Keratinocyte (primary cell): Measurements from ENCODE around the gene TRMT61A. TPM values are rescaled to one million over a fixed set of nuclear protein-coding genes. Genes with fewer than 3 reads are reported as not detected.

Source experiments
- DNase-seq: peaks from one replicate; pipeline ENCODE4 v3.0.0-alpha.2; 2011; ENCODE audit warnings: low read depth, missing footprints, low spot score
- FAIRE-seq: peaks from 2 replicates; lab custom pipeline; 2011; peaks lifted over from hg19 to GRCh38; lab: Jason Lieb, UNC
- H2AFZ ChIP-seq: 2 replicates; pipeline ENCODE4 v1.6.0; 2012; ENCODE audit warnings: low read length, control low read depth, inconsistent platforms; ENCODE audit not compliant: control insufficient read depth
- H3K27ac ChIP-seq: 2 replicates; pipeline ENCODE4 v1.5.1; 2011; ENCODE audit warnings: low read length; ENCODE audit not compliant: control insufficient read depth, insufficient read depth
- H3K27me3 ChIP-seq: 3 replicates; pipeline ENCODE4 v1.6.0; 2011; ENCODE audit warnings: low read length; ENCODE audit not compliant: control insufficient read depth, insufficient read depth; ENCODE audit errors: extremely low read depth
- H3K36me3 ChIP-seq, 2 experiments: 2 replicates in 1 of 2; 3 replicates in 1 of 2; pipeline ENCODE4 v1.5.1; 2011; ENCODE audit warnings: low read length in 2 of 2, mild to moderate bottlenecking in 1 of 2; ENCODE audit not compliant: control insufficient read depth in 2 of 2, insufficient read depth in 2 of 2; ENCODE audit errors: extremely low read depth in 1 of 2
- H3K4me1 ChIP-seq: 3 replicates; pipeline ENCODE4 v1.5.1; 2011; ENCODE audit warnings: low read length; ENCODE audit not compliant: control insufficient read depth, insufficient read depth; ENCODE audit errors: extremely low read depth
- H3K4me2 ChIP-seq: 3 replicates; pipeline ENCODE4 v1.6.0; 2011; ENCODE audit warnings: low read depth, low read length; ENCODE audit not compliant: control insufficient read depth, insufficient read depth; ENCODE audit errors: extremely low read depth
- H3K4me3 ChIP-seq, 3 experiments: fragments of 200-600 bp in 1 of 3; sonication (generic) in 1 of 3; 2 replicates in 2 of 3; 3 replicates in 1 of 3; pipeline ENCODE4 v1.5.1; 2011 to 2016; ENCODE audit warnings: low read length in 3 of 3, mild to moderate bottlenecking in 3 of 3, control low read depth in 2 of 3, inconsistent platforms in 1 of 3, low read depth in 1 of 3, mixed read lengths in 1 of 3, mixed run types in 1 of 3, moderate library complexity in 1 of 3; ENCODE audit not compliant: control insufficient read depth in 2 of 3, insufficient read depth in 2 of 3; ENCODE audit errors: extremely low read depth in 1 of 3
- H3K79me2 ChIP-seq: 2 replicates; pipeline ENCODE4 v1.6.0; 2012; ENCODE audit warnings: low read length; ENCODE audit not compliant: control insufficient read depth, insufficient read depth
- H3K9ac ChIP-seq: 3 replicates; pipeline ENCODE4 v1.6.0; 2011; ENCODE audit warnings: low read length; ENCODE audit not compliant: control insufficient read depth, insufficient read depth; ENCODE audit errors: extremely low read depth
- H3K9me1 ChIP-seq: 3 replicates; pipeline ENCODE4 v1.6.0; 2011; ENCODE audit warnings: low read length; ENCODE audit not compliant: control insufficient read depth, insufficient read depth; ENCODE audit errors: extremely low read depth
- H3K9me3 ChIP-seq: 2 replicates; pipeline ENCODE4 v1.5.1; 2012; ENCODE audit warnings: low read depth, low read length; ENCODE audit not compliant: control insufficient read depth
- H4K20me1 ChIP-seq: 3 replicates; pipeline ENCODE4 v1.6.0; 2011; ENCODE audit warnings: low read length; ENCODE audit not compliant: control insufficient read depth, insufficient read depth; ENCODE audit errors: extremely low read depth
- CTCF ChIP-seq, 3 experiments: IDR thresholded peaks in 1 of 3; conservative IDR thresholded peaks in 1 of 3; optimal IDR thresholded peaks in 1 of 3; 2 replicates in 2 of 3; 3 replicates in 1 of 3; pipeline versions ENCODE3 to v1.5.1; 2011; ENCODE audit warnings: low read length in 3 of 3, mild to moderate bottlenecking in 3 of 3, moderate library complexity in 2 of 3, control low read depth in 1 of 3, inconsistent platforms in 1 of 3; ENCODE audit not compliant: insufficient read depth in 2 of 3; ENCODE audit errors: extremely low read depth in 1 of 3
- EZH2 ChIP-seq: IDR thresholded peaks from one replicate; pipeline ENCODE4 v1.6.1; 2012; ENCODE audit warnings: inconsistent platforms, mild to moderate bottlenecking, low read length, moderate library complexity
- dilution Hi-C: fragments of 300-500 bp; cut with MboI; formaldehyde crosslinking; loops from one replicate; pipeline ENCODE4 v1.7.0; 2020; ENCODE audit warnings: low sequenced_read_pairs; ENCODE audit not compliant: extremely low pct_ligation_motif_present
- polyA plus RNA-seq, 5 experiments: library from polyadenylated mRNA; depleted of rRNA in 3 of 5; stranded (reverse) in 3 of 5; stranded (forward) in 1 of 5; unstranded in 1 of 5; fragments of >200 nt; gene quantifications; 1 replicate in 1 of 5; 2 replicates in 3 of 5; 3 replicates in 1 of 5; pipeline versions ENCODE4 v1.2.1 to v1.2.3, GENCODE V29; 2011 to 2012; ENCODE audit warnings: missing spikeins in 2 of 5, low read depth in 1 of 5, low replicate concordance in 1 of 5

TRMT61A gene
- polyA plus RNA-seq, 1 donor (not counting 4 experiments of a cell fraction or from before 2014, with no cell fraction given) = 4.4 TPM

GRCh38 chr14:103522649-103523574 is 6.1 kb upstream of the TRMT61A start, which contains the start of gene CKB:
Gene CKB (minus strand): TSS chr14:103522830. CDS start chr14:103522493, 337 bp downstream.
- peaks cover 33% of the 10 kb centered on the region for H3K4me1 ChIP-seq
- dilution Hi-C loops = no loop called here
- no peaks in the 10 kb centered on the region for H3K79me2 ChIP-seq
- TF ChIP-seq CTCF (optimal IDR thresholded peaks at IDR 0.05 in 1 of 3, IDR thresholded peaks at IDR 0.05 in 1 of 3, conservative IDR thresholded peaks at IDR 0.05 in 1 of 3; ENCODE audit: extremely low read depth in 1 of 3, insufficient read depth in 2 of 3, low read length in 3 of 3) (no peak), EZH2 (peak; percentile 64)
- peak within 1 kb of the TSS; percentile 37 to 49 (median 38) for H3K4me3 ChIP-seq
- no peaks in the 10 kb centered on the region for H3K36me3 ChIP-seq
- FAIRE-seq (no peak), DNase-seq (no peak)
- peaks cover 7% of the 10 kb centered on the region for H4K20me1 ChIP-seq
- peak within 1 kb of the TSS; percentile 56 for H3K4me2 ChIP-seq
- peak within 1 kb of the TSS; percentile 15 for H3K9ac ChIP-seq
- no peak within 1 kb of the TSS for H2AFZ ChIP-seq
- H3K9me1 ChIP-seq = no peaks in the 10 kb centered on the region
- H3K27ac ChIP-seq = no peak within 1 kb of the TSS
- no peaks in the 10 kb centered on the region for H3K9me3 ChIP-seq
- peaks cover 43% of the 10 kb centered on the region for H3K27me3 ChIP-seq

- dilution Hi-C loops = no loop called here
- Histone ChIP-seq H3K4me3 (no peak overlapping the region), H3K4me2 (no peak overlapping the region), H3K27ac (no peak overlapping the region), H3K4me1 (peaks cover 34% of the 10 kb centered on the region), H3K79me2 (no peaks in the 10 kb centered on the region), H3K9me3 (no peaks in the 10 kb centered on the region), H4K20me1 (peaks cover 7% of the 10 kb centered on the region), H3K27me3 (peaks cover 43% of the 10 kb centered on the region), H2AFZ (no peak overlapping the region), H3K9ac (no peak overlapping the region), H3K9me1 (no peaks in the 10 kb centered on the region), H3K36me3 (no peaks in the 10 kb centered on the region)
- TF ChIP-seq CTCF (optimal IDR thresholded peaks at IDR 0.05 in 1 of 3, IDR thresholded peaks at IDR 0.05 in 1 of 3, conservative IDR thresholded peaks at IDR 0.05 in 1 of 3; ENCODE audit: extremely low read depth in 1 of 3, insufficient read depth in 2 of 3, low read length in 3 of 3) (no peak), EZH2 (peak; percentile 2)
- DNase-seq (no peak), FAIRE-seq (no peak)
Observed at GRCh38 chr14:103523575-103523954, 5.4 kb upstream of the TRMT61A start.
